GM19043 (cell line): ENCODE data around the gene DDX31.

Source experiments
- ATAC-seq: cut with Tn5 transposase; IDR thresholded peaks from one replicate; pipeline ENCODE4 v1.9.1; 2021; ENCODE audit warnings: low read depth; ENCODE audit not compliant: unreplicated experiment

The DDX31 gene

DNA sequence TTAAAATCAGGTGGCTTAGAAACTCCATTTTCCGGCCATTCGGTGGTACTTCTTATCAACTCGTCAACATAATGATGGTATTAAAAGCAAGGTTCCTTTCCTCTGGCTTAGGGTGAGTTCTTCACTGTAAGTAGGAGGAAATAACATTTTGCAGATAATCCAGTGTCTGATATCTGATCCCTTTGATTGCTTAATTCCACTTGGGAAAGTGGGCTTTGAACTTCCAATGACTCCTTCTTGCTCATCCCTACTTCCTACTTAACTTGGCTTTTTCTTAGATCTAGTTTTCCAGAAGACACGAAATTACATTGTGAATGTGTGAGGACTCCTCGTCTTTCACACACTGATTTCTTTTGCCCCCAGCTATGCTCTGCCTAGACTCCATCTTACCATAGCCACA, 31.5 kb downstream of the DDX31 start:
- ATAC-seq, result no peak

DNA sequence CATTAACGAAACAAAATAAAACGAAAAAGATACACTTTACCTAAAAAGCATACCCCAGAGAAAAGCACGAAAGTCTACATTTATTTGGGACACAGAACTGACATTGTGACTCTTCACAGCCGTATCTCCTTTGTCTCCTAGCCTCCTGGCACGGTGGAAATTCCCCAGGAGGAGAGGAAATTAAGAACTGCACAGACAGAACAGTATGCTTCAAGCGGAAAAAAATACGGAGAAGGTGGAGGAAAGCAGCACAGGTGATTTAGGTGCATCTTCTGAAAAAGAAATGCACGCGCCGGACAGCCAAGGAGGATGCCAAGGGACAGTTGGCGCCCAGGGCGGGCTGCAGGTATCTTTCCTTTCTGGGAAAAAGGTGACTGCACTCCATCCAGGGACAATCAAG, 32.0 kb downstream of the DDX31 start:
- no peak for ATAC-seq

DNA sequence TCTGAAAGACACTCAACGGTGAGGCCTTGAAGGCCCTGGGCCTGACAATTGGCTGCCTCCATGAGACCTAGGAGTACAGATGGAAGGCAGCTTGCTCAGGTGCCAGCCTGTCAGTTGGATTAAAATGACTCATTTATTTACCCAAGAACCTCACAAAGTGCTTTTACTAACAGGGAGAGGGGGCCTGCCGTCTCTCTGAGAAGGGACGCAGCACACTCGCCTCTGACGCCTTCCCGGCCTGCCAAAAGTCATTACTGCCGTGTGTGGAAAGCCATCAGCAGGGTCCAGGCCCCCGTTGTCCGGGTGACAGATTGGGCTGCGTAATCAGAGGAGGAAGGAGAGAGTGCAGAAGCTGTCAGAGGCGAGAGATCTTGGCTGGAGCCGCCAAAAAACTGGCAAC, 32.4 kb downstream of the DDX31 start:
- ATAC-seq, result no peak

- ATAC-seq, result no peak
Measured at GRCh38 chr9:132634327-132634726, 35.5 kb downstream of the DDX31 start.

GRCh38 chr9:132632413-132633129, 37.2 kb downstream of the DDX31 start:
- no peak for ATAC-seq

GRCh38 chr9:132631685-132632084, 38.1 kb downstream of the DDX31 start:
- no peak for ATAC-seq

DNA sequence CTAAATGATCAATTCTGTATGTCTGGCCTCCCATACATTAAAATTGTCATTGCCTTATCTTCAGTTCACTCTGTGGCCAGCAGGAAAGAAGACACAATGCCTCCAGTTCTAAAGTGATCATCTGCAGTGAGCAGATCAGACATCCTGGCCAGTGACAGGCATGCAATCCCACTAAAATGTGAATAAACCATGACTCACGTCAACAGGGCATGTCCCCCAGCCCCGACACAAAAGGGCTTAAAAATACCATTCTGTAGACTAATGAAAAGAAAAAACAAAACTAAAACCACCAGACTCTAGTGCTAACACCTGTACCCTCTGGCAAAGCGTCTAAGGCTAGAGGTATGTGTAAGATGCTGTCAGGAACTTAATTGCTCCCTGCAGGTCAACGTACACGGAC, 38.5 kb downstream of the DDX31 start:
- no peak for ATAC-seq

- no peak for ATAC-seq
Measured at GRCh38 chr9:132630811-132631210, 39.0 kb downstream of the DDX31 start.

- ATAC-seq, result no peak
Measured at GRCh38 chr9:132630116-132630515, 39.7 kb downstream of the DDX31 start.

DNA sequence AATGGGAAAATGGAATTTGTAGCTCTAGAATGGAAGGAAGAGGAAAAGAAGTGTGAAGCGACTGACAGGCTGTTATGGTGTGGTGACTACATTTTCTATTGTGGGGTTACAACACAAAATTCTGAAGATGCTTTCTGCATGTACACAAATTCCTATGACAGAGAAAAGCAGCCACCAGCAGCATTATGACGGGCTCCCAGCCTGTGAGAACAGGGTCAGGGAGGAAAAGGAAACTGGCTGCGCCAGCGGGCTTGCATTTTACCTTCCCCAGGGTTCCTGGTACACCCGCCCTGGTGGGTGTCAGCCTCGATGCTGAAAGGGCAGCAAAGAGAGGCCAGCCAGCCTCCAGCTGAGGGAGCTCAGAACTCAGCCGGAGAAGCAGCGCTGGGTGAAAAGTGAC, 41.0 kb downstream of the DDX31 start:
- no peak for ATAC-seq

DNA sequence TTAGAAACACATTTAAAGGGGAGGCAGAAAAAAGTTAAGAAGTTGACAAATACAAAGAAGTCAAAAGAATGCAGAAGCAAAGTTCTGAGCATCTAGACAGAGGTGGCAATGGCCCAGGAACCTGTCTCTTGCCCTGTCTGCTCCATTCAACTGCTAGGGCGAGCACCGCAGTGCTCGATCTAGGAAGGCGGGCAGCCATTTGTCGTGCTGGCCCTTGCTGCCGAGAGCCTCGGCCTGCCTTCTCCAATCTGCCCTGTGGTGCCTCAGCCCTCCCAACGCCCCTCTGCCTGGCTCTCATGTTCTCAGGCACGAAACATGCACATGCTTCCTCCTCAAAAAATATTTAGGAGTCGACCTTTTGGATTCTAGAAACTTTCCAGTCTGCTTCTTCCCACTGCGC, 42.2 kb downstream of the DDX31 start:
- ATAC-seq, result no peak

- ATAC-seq, result no peak
Measured at GRCh38 chr9:132627106-132627505, 42.7 kb downstream of the DDX31 start.

DNA sequence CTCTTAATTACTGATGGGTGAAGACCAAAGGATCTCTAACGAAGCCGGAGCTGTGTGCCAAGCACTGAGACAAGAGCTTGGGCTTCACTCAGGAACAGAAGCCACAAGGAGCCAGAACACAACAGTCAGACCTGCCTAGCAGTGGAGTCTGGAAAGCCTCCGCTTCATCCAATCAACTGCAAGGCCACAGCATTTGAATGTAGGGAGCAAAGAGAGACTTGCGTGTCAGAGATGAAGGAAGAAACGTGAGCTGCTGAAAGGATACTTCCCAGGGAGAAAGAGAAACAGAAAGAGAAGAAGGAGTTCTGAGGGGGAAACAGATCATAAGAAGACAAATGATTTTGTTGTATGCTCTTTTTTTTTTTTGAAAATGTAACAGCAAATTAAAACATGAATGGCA, 43.5 kb downstream of the DDX31 start:
- no peak for ATAC-seq

DNA sequence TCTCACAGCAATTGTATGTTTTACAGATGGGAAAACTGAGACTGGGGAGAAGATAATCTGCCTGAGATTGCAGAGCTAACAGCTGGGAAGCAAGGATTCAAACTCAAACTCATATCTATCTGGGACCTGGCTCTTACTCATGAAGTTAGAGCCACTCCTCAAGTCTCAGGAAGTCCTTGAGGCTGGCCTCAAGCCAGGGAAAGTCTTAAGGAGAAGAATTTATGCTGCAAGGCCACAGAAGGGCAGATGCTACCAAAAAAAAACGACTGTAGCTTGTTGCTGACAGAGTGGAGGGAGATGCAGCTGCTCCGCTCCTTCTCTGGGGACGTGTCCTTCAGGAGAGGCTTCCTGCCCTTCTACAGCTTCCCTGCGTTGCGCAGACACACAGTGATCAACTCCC, 47.6 kb downstream of the DDX31 start:
- ATAC-seq, result no peak

DNA sequence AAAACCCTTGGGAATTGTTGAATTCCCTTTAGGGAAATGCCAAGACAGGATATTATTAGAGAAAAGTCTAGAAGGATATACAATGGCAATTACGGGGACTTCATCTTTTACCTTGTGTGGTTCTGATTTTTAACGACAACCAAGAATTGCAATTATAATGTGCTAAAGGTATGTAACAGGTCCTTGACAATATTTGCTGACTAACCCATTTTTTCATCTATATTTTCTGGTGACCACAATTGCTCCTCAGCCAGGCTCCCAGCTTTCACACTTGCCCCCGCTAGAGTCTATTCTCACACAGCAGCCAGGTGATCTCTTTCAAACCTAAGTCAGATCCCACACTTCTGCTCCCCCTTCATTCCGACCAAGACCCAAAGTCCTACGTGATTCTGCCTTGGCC, 53.1 kb downstream of the DDX31 start:
- no peak for ATAC-seq

DNA sequence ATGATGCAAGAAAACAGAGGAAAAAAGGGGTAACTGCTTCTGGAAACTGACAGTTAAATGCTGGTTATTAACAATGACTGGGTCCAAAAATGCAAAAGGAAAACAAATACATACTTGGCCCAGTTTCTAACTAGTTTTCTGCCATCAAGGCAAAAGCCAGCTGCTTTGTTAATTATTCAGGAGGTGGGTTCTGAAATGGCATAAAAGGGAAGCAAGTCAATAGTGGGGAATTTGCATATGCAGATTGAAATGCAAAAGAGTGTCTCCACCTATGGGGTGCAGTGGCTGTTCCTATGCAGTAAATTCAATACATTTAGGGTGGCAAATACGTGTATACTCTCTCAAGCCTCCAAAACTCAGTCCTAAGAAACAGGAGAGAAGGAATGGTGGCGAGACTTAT, 54.0 kb downstream of the DDX31 start:
- no peak for ATAC-seq

DNA sequence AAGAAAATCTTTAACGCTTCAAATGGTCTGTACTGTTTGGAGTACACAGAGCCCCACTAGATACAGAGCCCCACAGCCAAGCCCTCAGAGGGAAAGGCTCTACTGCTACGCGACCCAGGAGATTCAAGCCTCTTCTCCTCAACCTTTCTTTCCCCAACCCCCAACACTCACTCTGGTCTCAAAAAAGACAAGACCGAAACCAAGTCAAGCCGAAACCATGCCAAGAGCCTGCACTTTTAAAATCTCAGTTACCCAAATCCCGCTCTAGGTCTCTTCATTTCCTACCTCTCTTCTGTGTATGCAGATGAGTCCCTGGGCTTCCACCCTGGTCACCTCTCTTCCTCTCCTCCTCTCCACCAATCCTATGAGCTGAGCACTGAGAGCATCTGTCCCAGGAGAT, 55.5 kb downstream of the DDX31 start:
- ATAC-seq, result no peak

- ATAC-seq, result no peak
Measured at GRCh38 chr9:132610661-132611060, 59.1 kb downstream of the DDX31 start.

- no peak for ATAC-seq
Measured at GRCh38 chr9:132609829-132610228, 60.0 kb downstream of the DDX31 start.

DNA sequence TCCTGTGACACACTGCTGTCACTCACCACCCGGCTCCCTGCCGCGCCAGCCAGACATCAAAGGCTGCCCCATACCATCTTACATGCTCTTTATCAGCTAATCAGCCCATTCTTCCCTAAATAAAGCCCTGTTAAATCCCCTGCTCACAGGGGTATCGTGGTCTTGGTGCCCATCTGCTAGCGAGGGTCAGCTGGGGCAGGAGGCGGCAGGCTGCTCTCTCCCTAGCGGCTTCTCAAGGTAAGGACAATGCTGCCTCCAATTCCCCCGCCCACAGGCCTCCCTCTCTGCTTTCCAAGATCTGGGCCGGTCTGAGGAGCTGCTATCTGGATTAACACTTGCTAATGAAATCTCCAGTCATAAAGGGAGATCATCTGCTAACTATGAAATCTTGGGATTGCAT, 60.6 kb downstream of the DDX31 start:
- ATAC-seq, result no peak

- ATAC-seq, result no peak
Measured at GRCh38 chr9:132606066-132606465, 63.7 kb downstream of the DDX31 start.

DNA sequence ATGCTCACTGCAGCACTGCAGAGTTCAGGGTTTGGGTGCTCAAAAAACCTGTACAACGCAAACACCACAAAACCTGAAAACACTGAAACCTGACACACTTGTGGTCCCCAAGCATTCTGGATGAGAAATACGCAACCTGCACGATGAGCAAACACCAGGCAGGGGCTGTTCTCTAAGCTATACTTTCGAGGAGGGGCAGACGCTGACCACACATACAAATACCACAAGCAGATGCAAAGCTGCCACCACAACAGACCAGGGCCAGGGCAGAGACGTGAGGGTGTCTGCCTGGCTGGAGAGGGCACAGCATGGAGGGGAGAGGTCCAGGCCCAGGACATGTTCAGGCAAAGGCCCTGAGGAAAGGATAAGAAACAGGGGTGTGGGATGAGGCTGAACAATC, 64.4 kb downstream of the DDX31 start:
- no peak for ATAC-seq

- no peak for ATAC-seq
Measured at GRCh38 chr9:132602207-132602606, 67.6 kb downstream of the DDX31 start.
